Umbilical cord (tissue), 2 donors: Measurements from ENCODE around the gene RUNDC1. TPM values are rescaled to one million over a fixed set of nuclear protein-coding genes. Genes with fewer than 3 reads are reported as not detected.
"Not testable (repeated sequence)": the region's sequence is repeated elsewhere in the genome, so short reads cannot be mapped to it uniquely, and the experiment has no call there.

Experiments
- DNase-seq: peaks from one replicate; pipeline ENCODE4 v3.0.0-alpha.2; 2015; ENCODE audit warnings: low spot score
- total RNA-seq: library from RNA; depleted of rRNA; stranded (reverse); fragments of >200 nt; gene quantifications from one replicate; pipeline ENCODE4 v1.2.3, GENCODE V29; 2014; ENCODE audit warnings: low replicate concordance; ENCODE audit not compliant: insufficient read depth

Gene RUNDC1
- total RNA-seq, 1 donor from 2014 or later = 17.8 TPM

GRCh38 chr17:42991471-42991870, 11.1 kb downstream of the RUNDC1 start:
- DNase-seq = no peak

DNA sequence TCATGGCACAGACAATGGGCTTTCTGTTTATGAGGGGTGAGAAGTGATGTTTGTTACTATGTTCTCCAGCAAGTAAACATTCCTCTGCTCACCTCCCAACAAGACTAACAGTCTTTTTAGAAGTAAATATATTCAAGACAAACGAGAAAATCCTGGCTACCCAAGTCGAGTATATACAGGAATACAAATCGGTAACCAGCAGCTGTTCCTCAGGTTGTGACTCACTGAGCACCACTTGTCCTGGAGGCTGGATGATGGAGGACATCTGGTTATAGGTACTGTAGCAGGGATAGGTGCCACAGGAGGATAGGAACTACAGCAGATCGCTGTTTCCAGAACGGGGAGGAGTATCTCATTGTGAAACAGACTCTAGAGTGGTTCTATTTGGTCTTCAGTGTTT, 12.5 kb downstream of the RUNDC1 start:
- no peak for DNase-seq

- not testable (repeated sequence) for DNase-seq
Measured at GRCh38 chr17:42993913-42994312, 13.5 kb downstream of the RUNDC1 start.

DNA sequence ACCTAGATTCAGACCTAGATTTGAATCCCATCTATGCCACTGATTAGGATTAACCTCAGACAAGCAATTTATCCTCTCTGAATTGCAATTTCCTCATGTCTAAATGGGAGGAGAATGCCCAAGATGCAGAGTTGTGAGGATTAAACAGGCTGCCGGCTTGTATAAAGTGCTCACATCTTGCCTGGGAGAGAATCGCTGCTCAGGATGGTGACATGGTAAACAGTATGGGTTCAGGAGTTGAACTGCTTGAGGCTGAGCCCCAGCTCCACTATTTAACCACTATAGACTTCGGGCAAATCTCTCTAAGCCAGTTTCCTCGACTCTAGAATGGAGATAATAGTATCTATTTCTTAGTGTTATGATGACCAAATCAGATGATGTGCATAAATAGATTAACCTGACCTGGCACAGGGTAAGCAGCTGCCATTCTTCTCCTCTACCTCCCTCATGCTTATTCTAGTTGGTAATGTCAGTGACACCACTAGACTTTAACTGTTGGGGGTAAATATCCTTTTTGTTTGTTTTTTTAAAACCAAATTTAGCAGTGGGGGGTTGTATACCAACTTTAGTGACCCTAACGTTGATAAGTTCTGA, 17.1 kb downstream of the RUNDC1 start:
- no peak for DNase-seq

- DNase-seq = peak; percentile 100
Measured at GRCh38 chr17:42997984-42998938, 17.9 kb downstream of the RUNDC1 start, which contains the start of gene RPL27. Gene RPL27 (plus strand): TSS chr17:42998419. CDS start chr17:42998751, 332 bp downstream.

DNA sequence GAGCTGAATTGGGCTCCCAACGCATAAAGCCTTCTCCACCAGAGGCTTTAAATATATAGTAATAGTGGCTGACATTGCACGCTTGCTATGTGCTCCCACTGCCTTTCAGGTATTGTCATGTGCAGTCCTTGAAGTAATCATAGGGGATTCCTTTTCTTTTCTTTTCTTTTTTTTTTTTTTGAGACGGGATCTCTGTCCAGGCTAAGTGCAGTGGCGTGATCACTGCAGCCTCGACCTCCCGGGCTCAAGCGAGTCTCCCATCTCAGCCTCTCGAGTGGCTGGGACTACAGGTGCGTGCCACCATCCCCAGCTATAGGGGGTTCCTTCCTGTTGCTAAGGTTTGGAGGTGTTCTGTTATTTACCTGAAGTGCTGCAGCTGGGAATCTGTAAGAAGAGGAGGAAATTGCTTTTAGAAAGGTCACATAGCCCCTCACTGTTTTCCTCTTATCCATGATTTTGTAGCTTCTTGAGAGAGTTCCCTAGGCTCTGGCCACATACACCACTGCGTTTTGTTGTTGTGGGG, 18.7 kb downstream of the RUNDC1 start:
- no peak for DNase-seq

GRCh38 chr17:43000894-43001293, 20.5 kb downstream of the RUNDC1 start:
- not testable (repeated sequence) for DNase-seq

DNA sequence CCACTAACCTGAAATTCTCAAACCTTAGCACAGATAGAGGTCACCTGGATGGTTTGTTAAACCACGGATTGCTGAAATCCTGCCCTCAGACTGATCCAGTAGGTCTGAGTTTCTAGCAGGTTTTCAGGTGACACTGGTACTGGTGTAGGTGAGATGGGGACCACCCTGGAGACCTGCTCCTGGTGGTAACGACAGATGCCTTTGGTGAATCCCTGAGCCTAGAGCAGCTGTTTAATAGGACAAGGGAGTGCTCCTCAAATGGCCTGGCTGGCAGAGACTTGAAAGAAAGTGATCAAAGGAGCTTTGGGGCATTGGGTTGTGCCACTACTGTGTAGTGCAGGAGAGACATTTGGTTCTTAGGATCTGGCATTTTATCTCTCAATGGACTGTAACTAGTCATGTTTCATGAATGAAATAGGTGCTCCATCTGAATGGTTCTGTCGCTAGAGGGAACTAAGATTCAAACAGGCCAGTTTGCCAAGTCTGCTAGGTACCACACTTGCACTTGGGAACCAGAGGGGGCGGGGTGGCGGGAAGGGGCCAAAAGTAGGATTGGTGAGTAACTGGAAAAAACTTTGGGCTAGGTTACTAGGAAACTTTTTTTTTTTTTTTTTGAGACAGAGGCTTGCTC, 23.3 kb downstream of the RUNDC1 start:
- DNase-seq = no peak

- DNase-seq = peak; percentile 87
Measured at GRCh38 chr17:43006639-43007551, 26.5 kb downstream of the RUNDC1 start, which contains the start of gene IFI35. Gene IFI35 (plus strand): TSS chr17:43006784. CDS start chr17:43006948, 164 bp downstream.

DNA sequence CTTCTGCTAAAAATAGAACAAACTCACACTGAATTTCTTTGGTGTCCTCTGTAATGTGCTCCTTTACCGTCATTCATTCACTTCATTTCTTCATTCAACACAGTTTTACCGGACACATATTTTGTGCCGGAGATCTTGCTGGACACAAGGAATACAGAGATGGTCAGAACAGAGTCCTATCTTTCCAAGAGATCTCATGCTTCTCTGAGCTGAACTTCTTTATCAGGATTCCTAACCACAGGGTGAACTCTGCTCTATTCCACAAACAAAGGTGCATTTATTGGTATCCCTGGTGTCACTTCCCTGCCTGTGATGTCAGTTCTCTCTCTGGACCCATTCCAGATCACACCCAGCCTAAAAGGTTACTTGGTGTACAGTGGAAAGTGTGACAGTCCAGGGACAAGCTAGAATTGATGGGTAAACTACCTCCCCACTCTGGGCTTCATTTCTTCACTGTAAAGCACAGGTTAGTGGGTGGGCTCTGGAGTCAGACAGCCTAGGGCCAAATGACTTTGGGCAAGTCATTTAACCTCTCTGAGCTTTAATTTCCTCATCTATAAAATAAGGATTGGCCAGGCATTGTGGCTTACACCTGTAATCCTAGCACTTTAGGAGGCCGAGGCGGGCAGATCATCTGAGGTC, 30.4 kb downstream of the RUNDC1 start:
- no peak for DNase-seq

- no peak for DNase-seq
Measured at GRCh38 chr17:43011728-43012472, 31.5 kb downstream of the RUNDC1 start.

DNA sequence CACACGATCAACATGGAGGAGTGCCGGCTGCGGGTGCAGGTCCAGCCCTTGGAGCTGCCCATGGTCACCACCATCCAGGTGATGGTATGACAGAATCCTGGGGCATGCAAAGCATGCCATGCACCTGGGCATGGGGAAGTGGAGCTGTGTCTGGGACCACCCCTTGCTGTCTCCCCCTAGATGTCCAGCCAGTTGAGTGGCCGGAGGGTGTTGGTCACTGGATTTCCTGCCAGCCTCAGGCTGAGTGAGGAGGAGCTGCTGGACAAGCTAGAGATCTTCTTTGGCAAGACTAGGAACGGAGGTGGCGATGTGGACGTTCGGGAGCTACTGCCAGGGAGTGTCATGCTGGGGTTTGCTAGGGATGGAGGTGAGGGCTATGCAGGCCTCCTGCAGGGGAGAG, 32.9 kb downstream of the RUNDC1 start:
- DNase-seq = no peak

GRCh38 chr17:43014020-43014648, 33.8 kb downstream of the RUNDC1 start:
- no peak for DNase-seq

DNA sequence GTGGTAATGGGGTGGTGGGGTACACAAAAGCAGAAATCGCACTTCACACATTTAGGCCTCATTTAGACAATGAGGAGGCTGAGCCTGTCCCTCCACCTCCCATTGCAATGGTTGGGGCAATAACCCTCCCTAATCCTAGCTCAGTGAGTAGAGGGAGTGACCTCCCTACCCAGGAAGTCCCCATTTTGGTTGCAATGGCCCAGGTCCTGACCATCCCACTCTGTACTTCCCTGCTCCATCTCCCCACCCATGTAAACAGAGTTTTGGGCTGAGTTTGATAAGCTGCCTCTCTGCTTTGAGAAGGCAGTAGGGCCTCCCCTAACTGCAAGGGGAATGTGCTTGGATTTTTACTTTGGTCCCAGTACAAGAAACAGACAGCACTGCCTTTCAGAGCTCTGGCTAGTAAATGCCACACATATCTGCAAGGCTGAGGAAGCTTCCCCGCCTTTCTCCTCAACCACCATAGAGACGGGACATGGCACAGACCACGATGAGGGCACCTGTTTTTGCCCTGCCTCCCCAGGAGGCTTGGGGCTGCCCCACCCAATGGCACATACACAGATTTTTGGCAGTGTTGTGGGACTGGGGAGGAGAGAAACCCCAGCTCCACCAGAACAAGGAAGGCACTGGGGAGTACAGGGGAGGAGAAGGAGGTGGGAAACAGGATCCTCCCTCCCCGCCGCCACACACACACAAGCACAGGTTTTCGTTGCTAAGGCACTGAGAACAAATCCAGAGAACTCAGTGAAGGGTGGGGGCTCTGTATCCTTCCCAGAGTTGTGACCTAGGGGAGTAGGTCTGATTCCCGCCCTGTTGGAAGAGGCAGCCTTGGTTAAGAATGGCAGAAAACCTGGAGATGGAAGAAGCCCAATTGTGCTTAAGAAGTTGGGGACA, 34.5 kb downstream of the RUNDC1 start:
- DNase-seq = no peak

- DNase-seq = no peak
Measured at GRCh38 chr17:43015579-43015978, 35.2 kb downstream of the RUNDC1 start.

DNA sequence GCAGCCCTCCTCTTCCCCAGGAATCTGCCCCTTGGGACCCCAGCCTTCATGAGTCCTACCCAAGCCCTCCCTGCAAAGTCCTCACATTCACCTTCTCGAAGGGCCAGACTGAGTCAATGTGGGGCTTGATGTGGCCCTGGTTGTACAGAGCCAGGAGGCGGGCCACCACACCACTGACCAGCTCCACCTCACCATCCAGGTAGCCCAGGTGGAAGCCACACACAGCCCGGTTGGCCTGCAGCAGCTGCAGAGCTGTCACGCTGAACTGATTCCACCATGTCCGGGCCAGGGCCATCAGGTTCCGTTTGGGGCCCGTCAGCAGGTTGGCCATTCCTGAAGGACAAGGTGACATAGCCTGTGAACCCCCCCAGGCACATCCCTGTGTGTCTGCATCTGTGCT, 35.9 kb downstream of the RUNDC1 start:
- DNase-seq = no peak

DNA sequence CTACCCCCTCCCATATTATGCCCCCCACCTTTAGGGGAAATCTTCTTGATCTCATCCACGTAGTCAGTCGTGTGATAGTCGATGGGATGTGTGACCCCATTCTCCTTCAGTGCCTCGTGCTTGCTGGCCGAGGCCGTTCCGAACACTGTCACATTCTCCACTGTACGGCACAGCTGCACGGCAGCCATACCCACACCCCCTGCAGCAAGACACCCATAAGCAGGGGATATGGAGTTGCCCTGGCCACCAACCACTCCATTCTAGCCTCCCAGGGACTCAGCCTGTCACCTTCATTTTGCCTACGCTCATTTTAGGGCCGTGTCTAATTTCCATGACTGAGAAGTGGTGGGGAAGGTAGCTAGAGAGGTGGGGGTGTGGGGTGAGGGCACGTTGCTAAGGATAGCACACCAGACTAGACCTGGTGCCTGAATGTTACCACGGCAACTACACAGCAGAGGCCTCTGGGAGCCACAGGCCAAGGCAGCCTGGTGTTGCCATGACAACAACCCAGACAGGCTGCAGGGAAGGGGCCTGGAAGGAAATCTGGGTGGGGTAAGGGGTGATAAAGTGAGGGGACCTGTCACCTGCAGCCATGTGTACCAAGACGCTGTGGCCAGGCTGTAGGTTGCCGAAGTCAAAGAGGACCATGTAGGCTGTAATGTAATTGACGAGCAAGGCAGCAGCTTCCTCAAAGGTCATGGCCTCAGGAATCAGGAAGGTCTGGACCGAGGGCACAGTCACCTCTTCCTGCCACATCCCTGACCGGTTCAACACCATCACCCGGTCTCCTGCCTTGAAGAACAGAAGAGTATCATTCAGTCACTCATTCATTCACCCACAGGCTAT, 37.9 kb downstream of the RUNDC1 start:
- DNase-seq = no peak
